ENCODE data around the gene TMEM51. TPM values are rescaled to one million over a fixed set of nuclear protein-coding genes. Genes with fewer than 3 reads are reported as not detected.

Gene TMEM51
- total and polyA plus RNA-seq, 9 of the 15 experiments (the other 6 are each of a cell fraction or from before 2014, with no cell fraction given) = 0.06 to 1.4 (median 0.58) TPM

- no peak for FAIRE-seq
- H3K4me3 ChIP-seq = no peak overlapping the region
- POLR2A ChIA-PET = interaction anchor here (0.8 kb wide), 1 partner anchor 71 kb away, joined by 5 read pairs; no protein-coding TSS in a partner anchor
Observed at GRCh38 chr1:15114884-15115283, 38.7 kb upstream of the TMEM51 start.

GRCh38 chr1:15115542-15116330, 37.8 kb upstream of the TMEM51 start:
- no TSS peak for BruUV-seq (replicated peaks)
- ChIA-PET CTCF (ENCODE audit: low intra/inter-chr PET ratio) (interaction anchor here (0.7 kb wide), 1 partner anchor 13 kb away, joined by 3 read pairs; no protein-coding TSS in a partner anchor), POLR2A (interaction anchor here (0.6 to 1.6 kb wide), 4 partner anchors 11 to 357 kb away, joined by 3 to 6 read pairs (median 5); no protein-coding TSS in a partner anchor)
- Histone ChIP-seq H3K36me3 (ENCODE audit: control insufficient read depth, insufficient read depth, low read length) (no peaks in the 10 kb centered on the region), H3K27me3 (ENCODE audit: control insufficient read depth in 2 of 2, insufficient read depth in 2 of 2, low read length in 2 of 2) (peaks cover 49 to 79% of the 10 kb centered on the region in 2 experiments), H3K9ac (ENCODE audit: insufficient read depth in 1 of 2, low read depth in 2 of 2, low read length in 2 of 2) (no peak overlapping the region), H3K79me2 (ENCODE audit: control insufficient read depth, insufficient read depth, low read length) (no peaks in the 10 kb centered on the region), H3K4me1 (replicated peaks in 1 of 2; ENCODE audit: control insufficient read depth in 2 of 2, insufficient read depth in 2 of 2, low read length in 2 of 2) (no peaks in the 10 kb centered on the region), H2AFZ (ENCODE audit: low read depth, low read length) (no peak overlapping the region), H3K27ac (ENCODE audit: extremely low read depth, low read depth, low read length) (no peak overlapping the region), H3K9me3 (replicated peaks; ENCODE audit: control insufficient read depth, insufficient read depth, low read depth, low read length) (no peaks in the 10 kb centered on the region), H3K9me1 (ENCODE audit: control insufficient read depth, insufficient read depth, low read length) (no peaks in the 10 kb centered on the region), H3K4me2 (ENCODE audit: insufficient read depth, low read length) (no peak overlapping the region), H3K4me3 (no peak overlapping the region), H4K20me1 (replicated peaks; ENCODE audit: control insufficient read depth, insufficient read depth, low read length) (peaks cover 9% of the 10 kb centered on the region)
- no peak for FAIRE-seq
- in situ Hi-C loops (cut with MboI) = no loop called here
- no peak for ATAC-seq
- no peak for DNase-seq (ENCODE audit: extremely low read depth in 1 of 4, low spot score in 3 of 4)
- intact Hi-C loops (cut with micrococcal nuclease) = no loop called here
- TF ChIP-seq USF2 (CRISPR knock-in tag; IDR thresholded peaks at IDR 0.05) (no peak), GTF3C2 (IDR thresholded peaks at IDR 0.05; ENCODE audit: borderline replicate concordance, extremely low read depth, insufficient read length) (no peak), ZFP36 (IDR thresholded peaks at IDR 0.05; ENCODE audit: low read depth, low read length, partially characterized antibody) (peak; percentile 69), CHCHD3 (CRISPR knock-in tag; IDR thresholded peaks at IDR 0.05) (no peak), BCOR (IDR thresholded peaks at IDR 0.05) (peak; percentile 58; the same call in 1 of the 2 replicates), ZNF121 (CRISPR knock-in tag; conservative IDR thresholded peaks at IDR 0.05) (no peak), RBM25 (IDR thresholded peaks at IDR 0.05; ENCODE audit: low read depth, low read length, severe bottlenecking) (peak; percentile 65)
- WGBS (ENCODE audit: insufficient coverage, low coverage, missing lambda C conversion rate) = 1% methylated on average over 15 of the region's 15 CpGs

More at GRCh38 chr1:15114884-15115283, 38.7 kb upstream of the TMEM51 start:
- intact Hi-C loops (cut with micrococcal nuclease) = no loop called here
- Histone ChIP-seq H3K27ac (ENCODE audit: extremely low read depth, low read depth, low read length) (no peak overlapping the region), H3K4me1 (replicated peaks in 1 of 2; ENCODE audit: control insufficient read depth in 2 of 2, insufficient read depth in 2 of 2, low read length in 2 of 2) (no peaks in the 10 kb centered on the region), H3K9ac (ENCODE audit: insufficient read depth in 1 of 2, low read depth in 2 of 2, low read length in 2 of 2) (no peak overlapping the region), H4K20me1 (replicated peaks; ENCODE audit: control insufficient read depth, insufficient read depth, low read length) (peaks cover 9% of the 10 kb centered on the region), H3K36me3 (ENCODE audit: control insufficient read depth, insufficient read depth, low read length) (no peaks in the 10 kb centered on the region), H3K9me1 (ENCODE audit: control insufficient read depth, insufficient read depth, low read length) (no peaks in the 10 kb centered on the region), H3K4me2 (ENCODE audit: insufficient read depth, low read length) (no peak overlapping the region), H2AFZ (ENCODE audit: low read depth, low read length) (no peak overlapping the region), H3K9me3 (replicated peaks; ENCODE audit: control insufficient read depth, insufficient read depth, low read depth, low read length) (no peaks in the 10 kb centered on the region), H3K79me2 (ENCODE audit: control insufficient read depth, insufficient read depth, low read length) (no peaks in the 10 kb centered on the region), H3K27me3 (ENCODE audit: control insufficient read depth in 2 of 2, insufficient read depth in 2 of 2, low read length in 2 of 2) (peaks cover 45 to 71% of the 10 kb centered on the region in 2 experiments)
- WGBS (ENCODE audit: insufficient coverage, low coverage, missing lambda C conversion rate) = 0% methylated on average over 13 of the region's 13 CpGs
- no TSS peak for BruUV-seq (replicated peaks)
- CTCF ChIA-PET (ENCODE audit: low intra/inter-chr PET ratio) = no interaction called here
- DNase-seq (ENCODE audit: extremely low read depth in 1 of 4, low spot score in 3 of 4) (no peak), ATAC-seq (0 out of 3 replicates have a peak, but pooled peaks have one; percentile 19)
- in situ Hi-C loops (cut with MboI) = no loop called here
- TF ChIP-seq SIN3A (IDR thresholded peaks at IDR 0.05; ENCODE audit: borderline replicate concordance in 2 of 2, control insufficient read depth in 1 of 2, low read depth in 2 of 2, low read length in 2 of 2) = no peak
- no peak for TF ChIP-seq MAZ (CRISPR knock-in tag; conservative IDR thresholded peaks at IDR 0.05 in 1 of 2, IDR thresholded peaks at IDR 0.05 in 1 of 2)
